Bronchial epithelial cell (primary cell): Measurements from ENCODE around the gene LRMDA. TPM values are rescaled to one million over a fixed set of nuclear protein-coding genes. Genes with fewer than 3 reads are reported as not detected.

Source experiments
- DNase-seq: peaks from one replicate; pipeline ENCODE4 v3.0.0-alpha.2; 2010; ENCODE audit warnings: low read depth
- FAIRE-seq: peaks from 2 replicates; lab custom pipeline; 2011; peaks lifted over from hg19 to GRCh38; lab: Jason Lieb, UNC
- H3K27me3 ChIP-seq: 2 replicates; pipeline ENCODE4 v1.5.1; 2011; ENCODE audit warnings: low read length; ENCODE audit not compliant: control insufficient read depth, insufficient read depth
- H3K36me3 ChIP-seq: 2 replicates; pipeline ENCODE4 v1.5.1; 2011; ENCODE audit warnings: low read length; ENCODE audit not compliant: control insufficient read depth, insufficient read depth
- H3K4me3 ChIP-seq: 2 replicates; pipeline ENCODE4 v1.5.1; 2011; ENCODE audit warnings: mild to moderate bottlenecking, low read depth, low read length, control low read depth
- CTCF ChIP-seq: IDR thresholded peaks from 2 replicates; pipeline ENCODE4 v1.5.1; 2011; ENCODE audit warnings: mild to moderate bottlenecking, moderate library complexity, low read length, control low read depth, inconsistent platforms; ENCODE audit not compliant: insufficient read depth, severe bottlenecking
- total RNA-seq: library from RNA; depleted of rRNA; stranded (reverse); fragments of >200 nt; gene quantifications from 2 replicates; pipeline ENCODE4 v1.2.1, GENCODE V29; 2014

Gene LRMDA
- total RNA-seq, 1 donor from 2014 or later, result 1.6 TPM

- TF ChIP-seq CTCF, result no peak
- FAIRE-seq (no peak), DNase-seq (no peak)
- Histone ChIP-seq H3K4me3 (no peak overlapping the region), H3K36me3 (no peaks in the 10 kb centered on the region), H3K27me3 (no peaks in the 10 kb centered on the region)
Observed at GRCh38 chr10:75449382-75450074, 18.1 kb downstream of the LRMDA start.

- no peak for TF ChIP-seq CTCF
- FAIRE-seq, result no peak
- DNase-seq, result no peak
- Histone ChIP-seq H3K4me3 (no peak overlapping the region), H3K27me3 (no peaks in the 10 kb centered on the region), H3K36me3 (no peaks in the 10 kb centered on the region)
Observed at GRCh38 chr10:75450075-75450445, 18.6 kb downstream of the LRMDA start.

GRCh38 chr10:75450644-75451640 is 19.5 kb downstream of the LRMDA start:
- TF ChIP-seq CTCF, result no peak
- no peak for DNase-seq
- H3K4me3 ChIP-seq, result no peak overlapping the region
- H3K27me3 ChIP-seq, result no peaks in the 10 kb centered on the region
- FAIRE-seq, result no peak
- H3K36me3 ChIP-seq, result no peaks in the 10 kb centered on the region

GRCh38 chr10:75451831-75452230 is 20.4 kb downstream of the LRMDA start:
- no peaks in the 10 kb centered on the region for H3K27me3 ChIP-seq
- FAIRE-seq, result no peak
- no peak for DNase-seq
- no peaks in the 10 kb centered on the region for H3K36me3 ChIP-seq
- TF ChIP-seq CTCF, result no peak
- H3K4me3 ChIP-seq, result no peak overlapping the region

GRCh38 chr10:75452997-75453396 is 21.6 kb downstream of the LRMDA start:
- H3K36me3 ChIP-seq, result no peaks in the 10 kb centered on the region
- FAIRE-seq, result no peak
- DNase-seq, result no peak
- no peak overlapping the region for H3K4me3 ChIP-seq
- TF ChIP-seq CTCF, result no peak
- H3K27me3 ChIP-seq, result no peaks in the 10 kb centered on the region
